Kidney epithelial cell (primary cell): ENCODE measurements around the gene CDK2. TPM values are rescaled to one million over a fixed set of nuclear protein-coding genes. Genes with fewer than 3 reads are reported as not detected.
"Not testable (repeated sequence)": the region's sequence is repeated elsewhere in the genome, so short reads cannot be mapped to it uniquely, and the experiment has no call there.

Source experiments
- DNase-seq: peaks from one replicate; pipeline ENCODE4 v3.0.0-alpha.2; 2010; ENCODE audit warnings: low read depth
- H3K27me3 ChIP-seq: 2 replicates; pipeline ENCODE4 v1.6.0; 2011; ENCODE audit warnings: low read length; ENCODE audit not compliant: control insufficient read depth, insufficient read depth
- H3K36me3 ChIP-seq: 2 replicates; pipeline ENCODE4 v1.5.1; 2011; ENCODE audit warnings: low read length; ENCODE audit not compliant: control insufficient read depth, insufficient read depth
- H3K4me3 ChIP-seq: 2 replicates; pipeline ENCODE4 v1.5.1; 2011; ENCODE audit warnings: low read depth, mild to moderate bottlenecking, control low read depth, low read length
- CTCF ChIP-seq: IDR thresholded peaks from 2 replicates; pipeline ENCODE4 v1.5.1; 2011; ENCODE audit warnings: mild to moderate bottlenecking, moderate library complexity, low read length, control low read depth, inconsistent platforms; ENCODE audit not compliant: insufficient read depth, poor library complexity, severe bottlenecking
- total RNA-seq: library from RNA; depleted of rRNA; stranded (reverse); fragments of >200 nt; gene quantifications from 2 replicates; pipeline ENCODE4 v1.2.3, GENCODE V29; 2015

The CDK2 gene
- total RNA-seq, 1 donor from 2014 or later, result 21.4 TPM

GRCh38 chr12:55993230-55993853 is 26.7 kb downstream of the CDK2 start:
- no peak for TF ChIP-seq CTCF
- Histone ChIP-seq H3K36me3 (peaks cover 4% of the 10 kb centered on the region), H3K4me3 (no peak overlapping the region), H3K27me3 (no peaks in the 10 kb centered on the region)
- no peak for DNase-seq

GRCh38 chr12:55995366-55995765 is 28.7 kb downstream of the CDK2 start:
- no peak for TF ChIP-seq CTCF
- Histone ChIP-seq H3K27me3 (no peaks in the 10 kb centered on the region), H3K4me3 (no peak overlapping the region), H3K36me3 (peaks cover 2% of the 10 kb centered on the region)
- no peak for DNase-seq

GRCh38 chr12:55996201-55996714 is 29.6 kb downstream of the CDK2 start:
- Histone ChIP-seq H3K36me3 (no peaks in the 10 kb centered on the region), H3K4me3 (no peak overlapping the region), H3K27me3 (no peaks in the 10 kb centered on the region)
- DNase-seq, result no peak
- TF ChIP-seq CTCF, result peak; percentile 81

GRCh38 chr12:55996715-55997534 is 30.3 kb downstream of the CDK2 start, which contains the start of gene SUOX:
SUOX (plus strand) TSS chr12:55997276; CDS start chr12:56002222, 4,946 bp downstream.
- no peaks in the 10 kb centered on the region for H3K36me3 ChIP-seq
- TF ChIP-seq CTCF, result no peak

GRCh38 chr12:55997535-55997859 is 30.9 kb downstream of the CDK2 start:
- no peak for TF ChIP-seq CTCF
- DNase-seq, result no peak
- Histone ChIP-seq H3K27me3 (no peaks in the 10 kb centered on the region), H3K4me3 (peak overlapping the region; percentile 65), H3K36me3 (no peaks in the 10 kb centered on the region)

More at GRCh38 chr12:55996715-55997534, 30.3 kb downstream of the CDK2 start, which contains the start of gene SUOX:
- DNase-seq, result peak; percentile 96
- Histone ChIP-seq H3K27me3 (no peaks in the 10 kb centered on the region), H3K4me3 (peak within 1 kb of the TSS; percentile 65)

- not testable (repeated sequence) for H3K4me3 ChIP-seq, H3K27me3 ChIP-seq, DNase-seq, H3K36me3 ChIP-seq
These were observed 32.9 kb downstream of the CDK2 start for GRCh38 chr12:55999522-55999921.

GRCh38 chr12:55999999-56000540 is 33.4 kb downstream of the CDK2 start:
- H3K36me3 ChIP-seq, H3K27me3 ChIP-seq, H3K4me3 ChIP-seq, DNase-seq: not testable (repeated sequence)
